B cell (primary cell): ENCODE data around the gene ZBTB16. TPM values are rescaled to one million over a fixed set of nuclear protein-coding genes. Genes with fewer than 3 reads are reported as not detected.

Experiments
- ATAC-seq: fragments of 200-7000 bp; cut with Tn5 transposase; one replicate; pipeline ENCODE4 v1.10.0; 2021; ENCODE audit warnings: low read depth, mild to moderate bottlenecking, moderate number of reproducible peaks, moderate library complexity
- CTCF ChIA-PET: fragments of 350-600 bp; sonication (Branson Sonifier 250); formaldehyde crosslinking; loops from one replicate; lab custom pipeline; 2021; ENCODE audit warnings: antibody characterized with exemption, inconsistent platforms; lab: Charles Lee
- POLR2A ChIA-PET: fragments of 350-600 bp; sonication (Branson Sonifier 250); formaldehyde crosslinking; loops from one replicate; lab custom pipeline; 2021; ENCODE audit warnings: antibody characterized with exemption; lab: Charles Lee
- DNase-seq: peaks from one replicate; pipeline ENCODE4 v3.0.0; 2013
- H2AFZ ChIP-seq: 2 replicates; pipeline ENCODE4 v1.6.1; 2012; ENCODE audit warnings: mild to moderate bottlenecking, low read depth, low read length; ENCODE audit not compliant: insufficient read depth, poor library complexity, severe bottlenecking
- H3K27ac ChIP-seq, 2 donors: 1 replicate in 1 of 2; 2 replicates in 1 of 2; pipeline ENCODE4 v1.5.1; 2012 to 2013; ENCODE audit warnings: low read length in 2 of 2, mild to moderate bottlenecking in 2 of 2, moderate library complexity in 1 of 2
- H3K27me3 ChIP-seq, 4 experiments: fragments of 200-600 bp in 1 of 4; sonication (generic) in 1 of 4; replicated peaks in 1 of 4; 1 replicate in 2 of 4; 2 replicates in 2 of 4; pipeline versions ENCODE4 v1.6.1 to v1.7.0; 2013 to 2016; ENCODE audit warnings: low read length in 3 of 4, mild to moderate bottlenecking in 2 of 4, mixed read lengths in 1 of 4, moderate library complexity in 1 of 4; ENCODE audit not compliant: insufficient read depth in 4 of 4, control insufficient read depth in 3 of 4; ENCODE audit errors: control extremely low read depth in 1 of 4
- H3K36me3 ChIP-seq, 2 experiments: replicated peaks in 1 of 2; 1 replicate in 1 of 2; 2 replicates in 1 of 2; pipeline versions ENCODE4 v1.6.1 to v1.7.1; 2013; ENCODE audit warnings: low read length in 1 of 2; ENCODE audit not compliant: insufficient read depth in 2 of 2, control insufficient read depth in 1 of 2; ENCODE audit errors: control extremely low read depth in 1 of 2, extremely low read depth in 1 of 2
- H3K4me1 ChIP-seq, 2 donors: fragments of 200-600 bp in 1 of 2; sonication (generic) in 1 of 2; 1 replicate in 1 of 2; 2 replicates in 1 of 2; pipeline versions ENCODE4 v1.5.1 to v1.6.1; 2013 to 2017; ENCODE audit warnings: low read length in 2 of 2; ENCODE audit not compliant: control insufficient read depth in 2 of 2, insufficient read depth in 2 of 2
- H3K4me2 ChIP-seq: replicated peaks from 2 replicates; pipeline ENCODE3; 2012; ENCODE audit warnings: mild to moderate bottlenecking, low read depth, low read length; ENCODE audit not compliant: poor library complexity, severe bottlenecking
- H3K4me3 ChIP-seq, 5 experiments: fragments of 200-600 bp in 1 of 5; sonication (generic) in 1 of 5; 1 replicate in 3 of 5; 2 replicates in 2 of 5; pipeline versions ENCODE4 v1.5.1 to v1.7.0; 2011 to 2016; ENCODE audit warnings: low read length in 4 of 5, mild to moderate bottlenecking in 4 of 5, low read depth in 2 of 5, control low read depth in 1 of 5, moderate library complexity in 1 of 5; ENCODE audit not compliant: insufficient read depth in 1 of 5; ENCODE audit errors: control extremely low read depth in 1 of 5, extremely low read depth in 1 of 5
- H3K79me2 ChIP-seq: fragments of 200-600 bp; sonication (generic); one replicate; pipeline ENCODE4 v1.6.0; 2016; ENCODE audit warnings: low read length; ENCODE audit not compliant: control insufficient read depth, insufficient read depth
- H3K9ac ChIP-seq: fragments of 200-600 bp; sonication (generic); 2 replicates; pipeline ENCODE4 v1.6.1; 2017; ENCODE audit warnings: mild to moderate bottlenecking, low read length, moderate library complexity
- H3K9me3 ChIP-seq, 3 donors: one replicate each; pipeline versions ENCODE4 v1.6.1 to v1.7.1; 2013; ENCODE audit warnings: low read length in 2 of 3; ENCODE audit not compliant: control insufficient read depth in 2 of 3, insufficient read depth in 1 of 3; ENCODE audit errors: control extremely low read depth in 1 of 3
- H4K20me1 ChIP-seq: 2 replicates; pipeline ENCODE4 v1.6.0; 2012; ENCODE audit warnings: mild to moderate bottlenecking, low read length; ENCODE audit not compliant: insufficient read depth, control insufficient read depth, poor library complexity, severe bottlenecking
- H3K27ac Mint-ChIP-seq: one replicate; pipeline ENCODE4 v1.8.0; 2021; ENCODE audit warnings: mixed read lengths
- H3K27me3 Mint-ChIP-seq: one replicate; pipeline ENCODE4 v1.8.0; 2021; ENCODE audit warnings: mixed read lengths
- H3K4me1 Mint-ChIP-seq: one replicate; pipeline ENCODE4 v1.8.0; 2021; ENCODE audit warnings: mixed read lengths
- H3K4me3 Mint-ChIP-seq: one replicate; pipeline ENCODE4 v1.8.0; 2021; ENCODE audit warnings: mixed read lengths
- H3K9me3 Mint-ChIP-seq: one replicate; pipeline ENCODE4 v1.8.0; 2022; ENCODE audit warnings: mixed read lengths; ENCODE audit not compliant: insufficient read depth
- CTCF ChIP-seq: fragments of 200-600 bp; IDR thresholded peaks from one replicate; pipeline ENCODE4 v1.8.0; 2022; ENCODE audit warnings: antibody characterized with exemption, mild to moderate bottlenecking
- EZH2 ChIP-seq: IDR thresholded peaks from 2 replicates; pipeline ENCODE4 v1.6.1; 2012; ENCODE audit warnings: borderline replicate concordance, low read depth, mild to moderate bottlenecking, moderate library complexity, low read length; ENCODE audit not compliant: insufficient read depth, poor library complexity, severe bottlenecking
- WGBS: methylation state at CpG from one replicate; pipeline ENCODE4 v1.1.5; 2013; ENCODE audit warnings: missing lambda C conversion rate; ENCODE audit not compliant: insufficient coverage; 5-methylcytosine and 5-hydroxymethylcytosine counted together
- intact Hi-C: fragments of 100-400 bp; cut with micrococcal nuclease; formaldehyde crosslinking; loops from one replicate; pipeline ENCODE4 v1.10.0; 2022
- polyA plus RNA-seq: library from polyadenylated mRNA; depleted of rRNA; stranded (reverse); fragments of >200 nt; gene quantifications from 2 replicates; pipeline ENCODE4 v1.2.3, GENCODE V29; 2012
- total RNA-seq, 2 donors: library from RNA; stranded (reverse); fragments of 120-200 nt in 1 of 2; gene quantifications; 1 replicate in 1 of 2; 2 replicates in 1 of 2; pipeline versions ENCODE4 v1.2.3 to v1.2.4, GENCODE V29; 2013 to 2022

The ZBTB16 gene
- total and polyA plus RNA-seq, 2 donors (not counting 1 experiment from before 2014, with no cell fraction given), result 16.0 to 20.6 TPM

GRCh38 chr11:114059984-114060391, 477 bp downstream of the ZBTB16 start:
- H3K27me3 Mint-ChIP-seq, result peaks cover 52% of the 10 kb centered on the region
- Histone ChIP-seq H3K79me2 (no peaks in the 10 kb centered on the region), H3K36me3 (no peaks in the 10 kb centered on the region), H2AFZ (peak overlapping the region; percentile 76), H3K9me3 (peaks cover 0 to 4% (median 0%) of the 10 kb centered on the region in 3 donors), H3K4me3 (peak overlapping the region; percentile 54 to 84 (median 67)), H3K9ac (peak overlapping the region; percentile 75), H3K4me2 (peak overlapping the region; percentile 97), H4K20me1 (no peaks in the 10 kb centered on the region), H3K27ac (no peak overlapping the region), H3K4me1 (peaks cover 9 to 20% of the 10 kb centered on the region in 2 donors), H3K27me3 (peaks cover 0 to 38% (median 16%) of the 10 kb centered on the region in 4 experiments)
- H3K9me3 Mint-ChIP-seq, result no peaks in the 10 kb centered on the region
- intact Hi-C loops, result loop anchor here (2.0 to 5.0 kb wide), 4 partner anchors 17 to 199 kb away; no protein-coding TSS in a partner anchor
- peaks cover 18% of the 10 kb centered on the region for H3K4me1 Mint-ChIP-seq
- under 1% methylated on average over 29 of the region's 33 CpGs for WGBS
- peak overlapping the region; percentile 62 for H3K27ac Mint-ChIP-seq
- POLR2A ChIA-PET, result interaction anchor here (0.6 to 0.9 kb wide), 2 partner anchors 13 to 200 kb away, joined by 3 to 4 read pairs; no protein-coding TSS in a partner anchor
- DNase-seq, result peak; percentile 70
- H3K4me3 Mint-ChIP-seq, result peak overlapping the region; percentile 90
- TF ChIP-seq CTCF (no peak), EZH2 (no peak)
- CTCF ChIA-PET, result interaction anchor here (0.9 to 4.0 kb wide), 10 partner anchors 15 to 202 kb away, joined by 3 to 49 read pairs (median 4); no protein-coding TSS in a partner anchor
- ATAC-seq, result peak; percentile 36
